SK-N-SH treated with all-trans-retinoic acid at 6 μM for 48 hours (cell line): ENCODE data around the gene BTBD8.

Source experiments
- ATAC-seq: fragments of 200-7000 bp; cut with Tn5 transposase; 3 replicates; pipeline ENCODE4 v1.9.1; 2020; ENCODE audit warnings: mild to moderate bottlenecking, moderate library complexity
- ARNTL ChIP-seq: fragments of 450-650 bp; formaldehyde crosslinking; IDR thresholded peaks from 2 replicates; pipeline ENCODE4 v1.5.0; 2020; ENCODE audit warnings: low read depth, mild to moderate bottlenecking, moderate library complexity, borderline replicate concordance
- BACH2 ChIP-seq: fragments of 250-450 bp; sonication (Bioruptor Pico); IDR thresholded peaks from 2 replicates; pipeline ENCODE4 v1.9.0; 2021; ENCODE audit warnings: mild to moderate bottlenecking, borderline replicate concordance
- CREB5 ChIP-seq: fragments of 250-450 bp; sonication (Bioruptor Pico); IDR thresholded peaks from 2 replicates; pipeline ENCODE4 v1.5.1; 2020; ENCODE audit warnings: low read depth, mild to moderate bottlenecking, moderate library complexity
- CSDC2 ChIP-seq: fragments of 250-450 bp; sonication (Bioruptor Pico); IDR thresholded peaks from 2 replicates; pipeline ENCODE4 v1.5.0; 2020; ENCODE audit warnings: mild to moderate bottlenecking, moderate library complexity
- CSRNP3 ChIP-seq: fragments of 250-450 bp; sonication (Bioruptor Pico); IDR thresholded peaks from 2 replicates; pipeline ENCODE4 v1.5.1; 2021; ENCODE audit warnings: mild to moderate bottlenecking, moderate library complexity
- ESRRG ChIP-seq: fragments of 250-450 bp; sonication (Bioruptor Pico); IDR thresholded peaks from 2 replicates; pipeline ENCODE4 v1.6.1; 2021; ENCODE audit warnings: mild to moderate bottlenecking
- GLIS3 ChIP-seq: fragments of 250-450 bp; sonication (Bioruptor Pico); IDR thresholded peaks from 2 replicates; pipeline ENCODE4 v1.5.0; 2020; ENCODE audit warnings: mild to moderate bottlenecking, moderate library complexity
- ISL1 ChIP-seq: fragments of 250-450 bp; sonication (Bioruptor Pico); IDR thresholded peaks from 2 replicates; pipeline ENCODE4 v2.1.2; 2022; ENCODE audit warnings: mild to moderate bottlenecking, moderate library complexity
- OSR1 ChIP-seq: fragments of 250-450 bp; sonication (Bioruptor Pico); IDR thresholded peaks from 2 replicates; pipeline ENCODE4 v1.8.0; 2022; ENCODE audit warnings: moderate library complexity, mild to moderate bottlenecking, inconsistent platforms
- PATZ1 ChIP-seq: fragments of 250-450 bp; sonication (Bioruptor Pico); IDR thresholded peaks from 2 replicates; pipeline ENCODE4 v1.8.0; 2020; ENCODE audit warnings: mild to moderate bottlenecking, moderate library complexity, borderline replicate concordance
- PPARA ChIP-seq: fragments of 250-450 bp; sonication (Bioruptor Pico); IDR thresholded peaks from 2 replicates; pipeline ENCODE4 v1.5.0; 2020; ENCODE audit warnings: mild to moderate bottlenecking, borderline replicate concordance
- RARB ChIP-seq: fragments of 250-450 bp; sonication (Bioruptor Pico); IDR thresholded peaks from 2 replicates; pipeline ENCODE4 v1.8.0; 2021; ENCODE audit warnings: mild to moderate bottlenecking, moderate library complexity
- SNAI2 ChIP-seq: fragments of 250-450 bp; sonication (Bioruptor Pico); IDR thresholded peaks from 2 replicates; pipeline ENCODE4 v1.5.0; 2020; ENCODE audit warnings: mild to moderate bottlenecking, moderate library complexity
- TCF4 ChIP-seq: fragments of 250-450 bp; sonication (Bioruptor Pico); IDR thresholded peaks from 2 replicates; pipeline ENCODE4 v1.8.0; 2021; ENCODE audit warnings: mild to moderate bottlenecking, moderate library complexity, borderline replicate concordance
- TOX ChIP-seq: fragments of 250-450 bp; sonication (Bioruptor Pico); IDR thresholded peaks from 2 replicates; pipeline ENCODE4 v1.8.0; 2021; ENCODE audit warnings: mild to moderate bottlenecking, moderate library complexity, borderline replicate concordance
- TSHZ2 ChIP-seq: fragments of 250-450 bp; sonication (Bioruptor Pico); IDR thresholded peaks from 2 replicates; pipeline ENCODE4 v1.5.0; 2020; ENCODE audit warnings: mild to moderate bottlenecking, moderate library complexity
- ZC3H10 ChIP-seq: fragments of 250-450 bp; sonication (Bioruptor Pico); IDR thresholded peaks from 2 replicates; pipeline ENCODE4 v1.5.1; 2021; ENCODE audit warnings: mild to moderate bottlenecking, moderate library complexity
- ZFP3 ChIP-seq: fragments of 250-450 bp; sonication (Bioruptor Pico); IDR thresholded peaks from 2 replicates; pipeline ENCODE4 v1.5.0; 2020; ENCODE audit warnings: mild to moderate bottlenecking, moderate library complexity
- ZFP30 ChIP-seq: fragments of 450-650 bp; formaldehyde crosslinking; IDR thresholded peaks from 2 replicates; pipeline ENCODE4 v1.5.0; 2022; ENCODE audit warnings: mild to moderate bottlenecking, moderate library complexity
- ZNF565 ChIP-seq: fragments of 450-650 bp; formaldehyde crosslinking; conservative IDR thresholded peaks from 2 replicates; pipeline ENCODE4 v1.5.0; 2020; ENCODE audit warnings: low read depth, mild to moderate bottlenecking, moderate library complexity
- ZNF70 ChIP-seq: fragments of 450-650 bp; formaldehyde crosslinking; IDR thresholded peaks from 2 replicates; pipeline ENCODE4 v1.5.0; 2020; ENCODE audit warnings: mild to moderate bottlenecking, moderate library complexity
- ZNF8 ChIP-seq: fragments of 450-650 bp; formaldehyde crosslinking; IDR thresholded peaks from 2 replicates; pipeline ENCODE4 v1.5.0; 2020; ENCODE audit warnings: mild to moderate bottlenecking, moderate library complexity

Gene BTBD8

GRCh38 chr1:92134331-92134730 is 54.2 kb downstream of the BTBD8 start:
- ATAC-seq, result no peak
- TF ChIP-seq ESRRG (CRISPR knock-in tag) (no peak), RARB (CRISPR knock-in tag) (no peak), PPARA (CRISPR knock-in tag) (no peak), TOX (CRISPR knock-in tag) (no peak), CSDC2 (CRISPR knock-in tag) (no peak), CSRNP3 (CRISPR knock-in tag) (no peak), GLIS3 (CRISPR knock-in tag) (no peak), ZNF8 (no peak), ZNF70 (CRISPR knock-in tag) (no peak), BACH2 (CRISPR knock-in tag) (no peak), OSR1 (no peak), PATZ1 (no peak), ARNTL (CRISPR knock-in tag) (no peak), CREB5 (CRISPR knock-in tag) (no peak), ISL1 (CRISPR knock-in tag) (no peak), ZFP30 (CRISPR knock-in tag) (no peak), ZNF565 (CRISPR knock-in tag) (no peak), ZC3H10 (CRISPR knock-in tag) (no peak)

- ATAC-seq, result no peak
- TF ChIP-seq CSRNP3 (CRISPR knock-in tag), result no peak
- TF ChIP-seq GLIS3 (CRISPR knock-in tag), result no peak
Measured at GRCh38 chr1:92136341-92136740, 56.2 kb downstream of the BTBD8 start.

- no peak for ATAC-seq
- TF ChIP-seq TOX (CRISPR knock-in tag), result no peak
- no peak for TF ChIP-seq CREB5 (CRISPR knock-in tag)
- no peak for TF ChIP-seq RARB (CRISPR knock-in tag)
- TF ChIP-seq ZNF70 (CRISPR knock-in tag), result no peak
- no peak for TF ChIP-seq PPARA (CRISPR knock-in tag)
- TF ChIP-seq OSR1, result no peak
- no peak for TF ChIP-seq ZFP30 (CRISPR knock-in tag)
- TF ChIP-seq CSRNP3 (CRISPR knock-in tag), result no peak
- no peak for TF ChIP-seq ISL1 (CRISPR knock-in tag)
- no peak for TF ChIP-seq SNAI2 (CRISPR knock-in tag)
- no peak for TF ChIP-seq TSHZ2
- TF ChIP-seq CSDC2 (CRISPR knock-in tag), result no peak
- TF ChIP-seq ESRRG (CRISPR knock-in tag), result no peak
- no peak for TF ChIP-seq TCF4 (CRISPR knock-in tag)
- no peak for TF ChIP-seq ZFP3 (CRISPR knock-in tag)
- TF ChIP-seq PATZ1, result no peak
- TF ChIP-seq ZC3H10 (CRISPR knock-in tag), result no peak
Measured at GRCh38 chr1:92154934-92155333, 74.8 kb downstream of the BTBD8 start.
